HL-60/S4 treated with phorbol 12-myristate 13-acetate at 8.2 ng/mL for 4 days and 3 days (cell line): ENCODE measurements around the gene POMT2.

ENCODE experiments used
- in situ Hi-C: fragments of 300-500 bp; cut with MboI; formaldehyde crosslinking; loops from 2 replicates; pipeline ENCODE4 v1.15.0; 2022; ENCODE audit warnings: low sequenced_read_pairs

POMT2 gene

GRCh38 chr14:77271113-77271710 lies 49.5 kb downstream of the POMT2 start, which contains the start of gene NGB:
TSS of gene NGB (minus strand) at chr14:77271206. CDS start at chr14:77270937, 269 bp downstream.
- in situ Hi-C loops = no loop called here

- in situ Hi-C loops = no loop called here
These were observed 50.1 kb downstream of the POMT2 start for GRCh38 chr14:77270361-77271112.

GRCh38 chr14:77268989-77269600 lies 51.6 kb downstream of the POMT2 start:
- in situ Hi-C loops = no loop called here

GRCh38 chr14:77267937-77268699 lies 52.6 kb downstream of the POMT2 start:
- in situ Hi-C loops = no loop called here

GRCh38 chr14:77266336-77266735 lies 54.3 kb downstream of the POMT2 start:
- in situ Hi-C loops = no loop called here

- in situ Hi-C loops = no loop called here
These were observed 54.9 kb downstream of the POMT2 start for GRCh38 chr14:77265561-77266335.

- in situ Hi-C loops = no loop called here
These were observed 55.5 kb downstream of the POMT2 start for GRCh38 chr14:77265187-77265515.

- in situ Hi-C loops = no loop called here
These were observed 56.1 kb downstream of the POMT2 start for GRCh38 chr14:77264466-77265186.

GRCh38 chr14:77260631-77261030 lies 60.1 kb downstream of the POMT2 start:
- in situ Hi-C loops = no loop called here

- in situ Hi-C loops = no loop called here
These were observed 60.5 kb downstream of the POMT2 start for GRCh38 chr14:77260199-77260598.

- in situ Hi-C loops = no loop called here
These were observed 61.5 kb downstream of the POMT2 start for GRCh38 chr14:77259025-77259715.

GRCh38 chr14:77258566-77258965 lies 62.1 kb downstream of the POMT2 start:
- in situ Hi-C loops = no loop called here

- in situ Hi-C loops = no loop called here
These were observed 63.0 kb downstream of the POMT2 start for GRCh38 chr14:77257700-77258099.

- in situ Hi-C loops = no loop called here
These were observed 64.0 kb downstream of the POMT2 start for GRCh38 chr14:77256694-77257093.

GRCh38 chr14:77253333-77254190 lies 67.1 kb downstream of the POMT2 start:
- in situ Hi-C loops = no loop called here

GRCh38 chr14:77251870-77252269 lies 68.8 kb downstream of the POMT2 start:
- in situ Hi-C loops = no loop called here

GRCh38 chr14:77250927-77251326 lies 69.8 kb downstream of the POMT2 start:
- in situ Hi-C loops = no loop called here

- in situ Hi-C loops = no loop called here
These were observed 71.4 kb downstream of the POMT2 start for GRCh38 chr14:77249286-77249685.

GRCh38 chr14:77248666-77249065 lies 72.0 kb downstream of the POMT2 start:
- in situ Hi-C loops = no loop called here
